NB4 (cell line): ENCODE results near the gene PAPPA2.
"Not testable (repeated sequence)": the region's sequence is repeated elsewhere in the genome, so short reads cannot be mapped to it uniquely, and the experiment has no call there.

Source experiments
- DNase-seq: peaks from one replicate; pipeline ENCODE4 v3.0.0; 2010; ENCODE audit warnings: low read depth
- H3K4me3 ChIP-seq: one replicate; pipeline ENCODE4 v1.5.1; 2011; ENCODE audit warnings: mild to moderate bottlenecking, low read depth, low read length, moderate library complexity
- MYC ChIP-seq: IDR thresholded peaks from 2 replicates; pipeline ENCODE4 v1.6.1; 2011; ENCODE audit warnings: low read depth, low read length
- POLR2A ChIP-seq: IDR thresholded peaks from 2 replicates; pipeline ENCODE4 v1.6.1; 2011; ENCODE audit warnings: mild to moderate bottlenecking; ENCODE audit not compliant: insufficient read length; ENCODE audit errors: extremely low read depth
- TF ChIP-seq, protein P1 (sequence below): IDR thresholded peaks from 2 replicates; pipeline ENCODE4 v1.6.1; 2011; ENCODE audit warnings: low read depth, low read length
- TF ChIP-seq, protein P2 (sequence below): IDR thresholded peaks from one replicate; pipeline ENCODE4 v1.5.1; 2012; ENCODE audit warnings: low read depth, low read length

The PAPPA2 gene

DNA sequence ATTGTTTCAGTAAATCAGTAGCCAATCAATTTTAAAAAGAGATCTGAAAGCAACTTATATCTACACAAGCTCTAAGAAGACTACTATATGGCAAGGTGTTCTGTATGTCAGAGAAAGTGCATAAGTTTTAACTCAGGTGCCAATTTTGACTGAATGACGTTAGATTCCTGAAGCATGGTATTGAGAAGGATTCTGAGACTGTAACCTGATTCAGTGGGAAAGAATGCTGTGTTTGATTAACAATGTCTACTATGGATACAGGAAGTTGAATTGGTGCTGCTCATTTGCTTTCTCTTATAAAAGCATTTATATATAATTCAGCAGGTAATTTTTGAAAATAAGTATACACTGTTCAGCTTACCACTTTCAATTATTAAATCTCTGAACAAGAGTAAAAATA, 156.3 kb downstream of the PAPPA2 start:
- TF ChIP-seq, protein P1, sequence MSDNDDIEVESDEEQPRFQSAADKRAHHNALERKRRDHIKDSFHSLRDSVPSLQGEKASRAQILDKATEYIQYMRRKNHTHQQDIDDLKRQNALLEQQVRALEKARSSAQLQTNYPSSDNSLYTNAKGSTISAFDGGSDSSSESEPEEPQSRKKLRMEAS: no peak
- TF ChIP-seq MYC (no peak), POLR2A (no peak)
- TF ChIP-seq, protein P2, sequence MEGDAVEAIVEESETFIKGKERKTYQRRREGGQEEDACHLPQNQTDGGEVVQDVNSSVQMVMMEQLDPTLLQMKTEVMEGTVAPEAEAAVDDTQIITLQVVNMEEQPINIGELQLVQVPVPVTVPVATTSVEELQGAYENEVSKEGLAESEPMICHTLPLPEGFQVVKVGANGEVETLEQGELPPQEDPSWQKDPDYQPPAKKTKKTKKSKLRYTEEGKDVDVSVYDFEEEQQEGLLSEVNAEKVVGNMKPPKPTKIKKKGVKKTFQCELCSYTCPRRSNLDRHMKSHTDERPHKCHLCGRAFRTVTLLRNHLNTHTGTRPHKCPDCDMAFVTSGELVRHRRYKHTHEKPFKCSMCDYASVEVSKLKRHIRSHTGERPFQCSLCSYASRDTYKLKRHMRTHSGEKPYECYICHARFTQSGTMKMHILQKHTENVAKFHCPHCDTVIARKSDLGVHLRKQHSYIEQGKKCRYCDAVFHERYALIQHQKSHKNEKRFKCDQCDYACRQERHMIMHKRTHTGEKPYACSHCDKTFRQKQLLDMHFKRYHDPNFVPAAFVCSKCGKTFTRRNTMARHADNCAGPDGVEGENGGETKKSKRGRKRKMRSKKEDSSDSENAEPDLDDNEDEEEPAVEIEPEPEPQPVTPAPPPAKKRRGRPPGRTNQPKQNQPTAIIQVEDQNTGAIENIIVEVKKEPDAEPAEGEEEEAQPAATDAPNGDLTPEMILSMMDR: no peak
- H3K4me3 ChIP-seq: no peak overlapping the region
- DNase-seq: no peak

GRCh38 chr1:176625365-176625764, 162.4 kb downstream of the PAPPA2 start:
- TF ChIP-seq, protein P1: no peak
- no peak for TF ChIP-seq POLR2A

GRCh38 chr1:176626572-176627061, 163.6 kb downstream of the PAPPA2 start:
- TF ChIP-seq, protein P2: no peak
- TF ChIP-seq, protein P1: no peak
- TF ChIP-seq MYC: no peak
- no peak for TF ChIP-seq POLR2A
- H3K4me3 ChIP-seq: no peak overlapping the region
- DNase-seq: no peak

More at GRCh38 chr1:176625365-176625764, 162.4 kb downstream of the PAPPA2 start:
- DNase-seq: no peak
- no peak overlapping the region for H3K4me3 ChIP-seq

DNA sequence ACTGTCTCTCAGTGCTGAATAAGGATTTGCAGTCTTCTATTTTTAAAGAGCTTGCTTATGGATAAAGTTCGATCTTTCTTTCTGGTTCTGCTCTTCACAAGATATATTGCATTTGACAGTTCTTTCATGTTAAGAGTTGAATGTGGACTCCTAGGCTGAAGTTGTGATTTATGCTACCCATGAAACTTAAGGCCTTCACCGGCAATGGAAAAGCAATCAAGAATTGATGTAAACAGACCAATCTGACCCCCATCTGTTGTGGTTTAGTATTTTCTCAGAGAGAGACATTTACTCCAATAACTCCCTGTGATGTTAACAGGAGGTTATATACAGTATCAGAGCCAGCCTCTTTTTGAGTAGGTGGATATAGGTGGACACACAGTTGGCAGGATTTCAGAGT, 165.8 kb downstream of the PAPPA2 start:
- TF ChIP-seq POLR2A: no peak
- TF ChIP-seq, protein P1: no peak
- TF ChIP-seq MYC: no peak
- TF ChIP-seq, protein P2: no peak
- no peak overlapping the region for H3K4me3 ChIP-seq
- no peak for DNase-seq

GRCh38 chr1:176634733-176635132, 171.8 kb downstream of the PAPPA2 start:
- not testable (repeated sequence) for H3K4me3 ChIP-seq, DNase-seq

DNA sequence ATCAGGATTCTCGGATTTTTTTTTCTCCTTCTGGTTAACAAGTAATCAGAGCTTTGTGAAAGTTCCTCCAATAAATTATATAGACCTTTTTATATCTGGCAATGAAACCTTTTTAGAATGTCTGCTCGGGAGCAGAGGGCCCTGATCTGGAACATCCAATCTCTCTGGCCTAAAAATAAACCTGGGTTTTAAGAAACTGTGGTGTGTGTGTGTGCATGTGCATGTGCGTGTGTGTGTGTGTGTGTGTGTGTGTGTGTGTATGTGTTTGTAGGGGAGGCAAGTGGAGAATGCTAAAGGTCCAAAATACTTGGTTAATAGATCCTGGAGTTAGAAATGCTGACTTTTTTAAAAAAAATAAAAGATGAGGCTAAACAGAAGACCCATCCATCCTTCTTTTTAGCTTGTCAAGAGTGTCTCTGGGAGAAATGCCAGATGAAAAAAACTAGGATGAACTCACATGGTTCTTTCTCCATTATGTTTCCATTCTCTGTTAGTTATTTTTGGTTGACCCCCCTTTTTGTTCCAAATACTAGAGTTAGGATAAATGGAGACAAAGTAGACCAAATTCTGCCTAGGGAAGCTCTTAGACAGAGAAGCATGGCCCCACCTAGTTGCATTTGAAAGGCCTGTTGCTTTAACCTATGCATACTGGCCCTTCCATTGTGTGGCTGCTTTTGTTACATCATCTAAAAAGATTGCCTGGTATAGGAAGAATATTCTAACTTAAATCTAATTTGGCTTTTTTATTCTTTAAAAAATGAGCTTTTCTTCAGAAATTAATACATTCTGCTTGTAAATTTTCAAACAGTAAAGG, 175.9 kb downstream of the PAPPA2 start:
- no peak for DNase-seq
- TF ChIP-seq, protein P1: no peak
- TF ChIP-seq POLR2A (no peak), MYC (no peak)
- TF ChIP-seq, protein P2: no peak
- H3K4me3 ChIP-seq: no peak overlapping the region

GRCh38 chr1:176643536-176643935, 180.6 kb downstream of the PAPPA2 start:
- H3K4me3 ChIP-seq: no peak overlapping the region
- TF ChIP-seq POLR2A: no peak
- TF ChIP-seq, protein P2: no peak
- TF ChIP-seq, protein P1: no peak
- no peak for TF ChIP-seq MYC
- no peak for DNase-seq
